Fibroblast of the aortic adventitia (primary cell): ENCODE measurements around the gene DMRTC2. TPM values are rescaled to one million over a fixed set of nuclear protein-coding genes. Genes with fewer than 3 reads are reported as not detected.

Experiments used
- DNase-seq: peaks from one replicate; pipeline ENCODE4 v3.0.0-alpha.2; 2010; ENCODE audit warnings: low read depth
- H3K4me3 ChIP-seq: 2 replicates; pipeline ENCODE4 v1.5.1; 2011; ENCODE audit warnings: low read depth, mild to moderate bottlenecking, control low read depth, low read length, moderate library complexity
- CTCF ChIP-seq: IDR thresholded peaks from 2 replicates; pipeline ENCODE4 v1.5.1; 2011; ENCODE audit warnings: mild to moderate bottlenecking, low read length, control low read depth, inconsistent platforms; ENCODE audit not compliant: insufficient read depth
- total RNA-seq: library from RNA; depleted of rRNA; stranded (reverse); fragments of >200 nt; gene quantifications from 2 replicates; pipeline ENCODE4 v1.2.3, GENCODE V29; 2012; ENCODE audit warnings: low replicate concordance

The DMRTC2 gene
- total RNA-seq, 1 donor, result not detected

- H3K4me3 ChIP-seq, result no peak overlapping the region
- DNase-seq, result no peak
- TF ChIP-seq CTCF, result no peak
Measured at GRCh38 chr19:41866284-41866683, 21.4 kb downstream of the DMRTC2 start.

GRCh38 chr19:41868120-41868988, 23.5 kb downstream of the DMRTC2 start:
- no peak overlapping the region for H3K4me3 ChIP-seq
- no peak for DNase-seq
- TF ChIP-seq CTCF, result no peak

GRCh38 chr19:41868989-41869300, 24.1 kb downstream of the DMRTC2 start:
- no peak for DNase-seq
- no peak for TF ChIP-seq CTCF
- H3K4me3 ChIP-seq, result no peak overlapping the region

GRCh38 chr19:41869374-41869955, 24.6 kb downstream of the DMRTC2 start:
- no peak for TF ChIP-seq CTCF
- no peak for DNase-seq
- no peak overlapping the region for H3K4me3 ChIP-seq

- TF ChIP-seq CTCF, result no peak
- H3K4me3 ChIP-seq, result no peak overlapping the region
- peak; percentile 55 for DNase-seq
Measured at GRCh38 chr19:41870401-41870873, 25.6 kb downstream of the DMRTC2 start.

- no peak overlapping the region for H3K4me3 ChIP-seq
- DNase-seq, result no peak
- TF ChIP-seq CTCF, result no peak
Measured at GRCh38 chr19:41871573-41872383, 26.9 kb downstream of the DMRTC2 start.
